CD4-positive, alpha-beta memory T cell (primary cell): Measurements from ENCODE around the gene HAUS3. TPM values are rescaled to one million over a fixed set of nuclear protein-coding genes. Genes with fewer than 3 reads are reported as not detected.

Experiments
- CTCF ChIA-PET: fragments of 350-600 bp; sonication (Branson Sonifier 250); formaldehyde crosslinking; loops from one replicate; lab custom pipeline; 2021; ENCODE audit warnings: inconsistent platforms; ENCODE audit not compliant: partially characterized antibody; lab: Charles Lee
- POLR2A ChIA-PET: fragments of 350-600 bp; sonication (Branson Sonifier 250); formaldehyde crosslinking; loops from one replicate; lab custom pipeline; 2021; ENCODE audit not compliant: partially characterized antibody; lab: Charles Lee
- DNase-seq, 5 donors: peaks; one replicate each; pipeline versions ENCODE4 v3.0.0 to v3.0.0-alpha.2; 2020 to 2022; ENCODE audit warnings: mixed read lengths in 1 of 5
- H3K27ac ChIP-seq: one replicate; pipeline ENCODE4 v1.7.0; 2013; ENCODE audit warnings: low read depth, low read length
- H3K27me3 ChIP-seq: 2 replicates; pipeline ENCODE4 v1.7.0; 2013; ENCODE audit warnings: mild to moderate bottlenecking, low read length, moderate library complexity; ENCODE audit not compliant: insufficient read depth
- H3K36me3 ChIP-seq: 2 replicates; pipeline ENCODE4 v1.7.0; 2013; ENCODE audit warnings: mild to moderate bottlenecking, low read length, moderate library complexity; ENCODE audit not compliant: insufficient read depth
- H3K4me1 ChIP-seq: 2 replicates; pipeline ENCODE4 v1.7.0; 2013; ENCODE audit warnings: mild to moderate bottlenecking, low read length, moderate library complexity; ENCODE audit not compliant: insufficient read depth
- H3K4me3 ChIP-seq, 2 donors: one replicate each; pipeline ENCODE4 v1.7.0; 2013; ENCODE audit warnings: low read length in 2 of 2, mild to moderate bottlenecking in 1 of 2
- H3K9me3 ChIP-seq, 2 donors: one replicate each; pipeline ENCODE4 v1.7.0; 2013; ENCODE audit warnings: low read length in 2 of 2, control low read depth in 1 of 2; ENCODE audit not compliant: control insufficient read depth in 1 of 2
- H3K27ac Mint-ChIP-seq, 7 donors: one replicate each; pipeline ENCODE4 v1.8.0; 2020 to 2021; ENCODE audit warnings: mixed read lengths in 7 of 7, mild to moderate bottlenecking in 6 of 7, inconsistent platforms in 3 of 7, moderate library complexity in 3 of 7
- H3K27me3 Mint-ChIP-seq, 2 donors: one replicate each; pipeline ENCODE4 v1.8.0; 2020 to 2021; ENCODE audit warnings: mixed read lengths in 2 of 2
- H3K36me3 Mint-ChIP-seq, 2 donors: one replicate each; pipeline ENCODE4 v1.8.0; 2020 to 2021; ENCODE audit warnings: mixed read lengths in 2 of 2, inconsistent platforms in 1 of 2, mild to moderate bottlenecking in 1 of 2
- H3K4me1 Mint-ChIP-seq, 4 donors: one replicate each; pipeline ENCODE4 v1.8.0; 2020 to 2021; ENCODE audit warnings: mixed read lengths in 4 of 4, mild to moderate bottlenecking in 1 of 4
- H3K4me3 Mint-ChIP-seq, 8 donors: one replicate each; pipeline ENCODE4 v1.8.0; 2020 to 2021; ENCODE audit warnings: mixed read lengths in 8 of 8, mild to moderate bottlenecking in 7 of 8, moderate library complexity in 6 of 8, inconsistent platforms in 3 of 8
- H3K9me3 Mint-ChIP-seq, 8 donors: one replicate each; pipeline ENCODE4 v1.8.0; 2020 to 2021; ENCODE audit warnings: mixed read lengths in 8 of 8, mild to moderate bottlenecking in 5 of 8, inconsistent platforms in 3 of 8, moderate library complexity in 1 of 8
- intact Hi-C: fragments of 100-400 bp; cut with micrococcal nuclease; formaldehyde crosslinking; loops from one replicate; pipeline ENCODE4 v1.15.1; 2023
- polyA plus RNA-seq, 2 donors: library from polyadenylated mRNA; unstranded; fragments of 300-500 nt; fragmentation: Illumina TruSeq; gene quantifications; one replicate each; pipeline ENCODE4 v1.2.3, GENCODE V29; 2021
- total RNA-seq, 2 experiments: library from RNA; stranded (reverse); gene quantifications; one replicate each; pipeline ENCODE4 v1.2.3, GENCODE V29; 2021

The HAUS3 gene
- total and polyA plus RNA-seq, 4 experiments from 2014 or later, result 24.8 to 43.9 (median 37.5) TPM

- no peaks in the 10 kb centered on the region for H3K27me3 ChIP-seq
- H3K36me3 ChIP-seq, result peaks cover 11% of the 10 kb centered on the region
- CTCF ChIA-PET, result no interaction called here
- H3K27ac Mint-ChIP-seq, result peak overlapping the region in 4 of 7 donors; percentile 4 to 75 (median 34)
- intact Hi-C loops, result no loop called here
- no peaks in the 10 kb centered on the region for H3K27me3 Mint-ChIP-seq
- peaks cover 48% of the 10 kb centered on the region for H3K4me1 ChIP-seq
- POLR2A ChIA-PET, result interaction anchor here (0.8 to 4.0 kb wide), 8 partner anchors 8 to 209 kb away, joined by 3 to 63 read pairs (median 4); partner anchors contain the start of genes HAUS3, POLN and RNF4
- H3K4me3 Mint-ChIP-seq, result peak overlapping the region; percentile 52 to 82 (median 68)
- no peaks in the 10 kb centered on the region for H3K9me3 ChIP-seq
- no peak for DNase-seq
- H3K9me3 Mint-ChIP-seq, result no peaks in the 10 kb centered on the region
- H3K27ac ChIP-seq, result peak overlapping the region; percentile 66
- peaks cover 7 to 15% of the 10 kb centered on the region in 2 donors for H3K36me3 Mint-ChIP-seq
- peaks cover 4 to 32% (median 9%) of the 10 kb centered on the region in 4 donors for H3K4me1 Mint-ChIP-seq
- peak overlapping the region in 1 of 2 donors; percentile 28 for H3K4me3 ChIP-seq
These were observed 17.8 kb upstream of the HAUS3 start for GRCh38 chr4:2259541-2260343.

GRCh38 chr4:2259036-2259540, 17.2 kb upstream of the HAUS3 start:
- H3K27ac Mint-ChIP-seq, result no peak overlapping the region
- peak overlapping the region in 2 of 8 donors; percentile 13 to 31 for H3K4me3 Mint-ChIP-seq
- Histone ChIP-seq H3K27ac (no peak overlapping the region), H3K4me1 (peaks cover 48% of the 10 kb centered on the region), H3K27me3 (no peaks in the 10 kb centered on the region), H3K4me3 (no peak overlapping the region), H3K36me3 (peaks cover 18% of the 10 kb centered on the region), H3K9me3 (no peaks in the 10 kb centered on the region)
- intact Hi-C loops, result no loop called here
- no peaks in the 10 kb centered on the region for H3K27me3 Mint-ChIP-seq
- ChIA-PET POLR2A (interaction anchor here (1.2 to 2.2 kb wide), 2 partner anchors 207 to 209 kb away, joined by 3 to 8 read pairs; partner anchors contain the start of gene RNF4), CTCF (no interaction called here)
- no peak for DNase-seq
- H3K4me1 Mint-ChIP-seq, result peaks cover 5 to 37% (median 14%) of the 10 kb centered on the region in 4 donors
- H3K36me3 Mint-ChIP-seq, result peaks cover 12 to 22% of the 10 kb centered on the region in 2 donors
- no peaks in the 10 kb centered on the region for H3K9me3 Mint-ChIP-seq

GRCh38 chr4:2258091-2259035, 16.4 kb upstream of the HAUS3 start:
- CTCF ChIA-PET, result no interaction called here
- peaks cover 24% of the 10 kb centered on the region for H3K36me3 ChIP-seq
- no peak overlapping the region for H3K4me3 Mint-ChIP-seq
- peaks cover 17 to 24% of the 10 kb centered on the region in 2 donors for H3K36me3 Mint-ChIP-seq
- H3K4me3 ChIP-seq, result no peak overlapping the region
- no peaks in the 10 kb centered on the region for H3K27me3 ChIP-seq
- peaks cover 5 to 30% (median 14%) of the 10 kb centered on the region in 4 donors for H3K4me1 Mint-ChIP-seq
- peak in 1 of 5 donors; percentile 24 for DNase-seq
- POLR2A ChIA-PET, result interaction anchor here (1.0 to 1.4 kb wide), 3 partner anchors 17 to 161 kb away, joined by 3 to 4 read pairs (median 4); partner anchors contain the start of gene CFAP99
- H3K27me3 Mint-ChIP-seq, result no peaks in the 10 kb centered on the region
- intact Hi-C loops, result no loop called here
- no peaks in the 10 kb centered on the region for H3K9me3 Mint-ChIP-seq
- H3K27ac ChIP-seq, result no peak overlapping the region
- peak overlapping the region in 2 of 7 donors; percentile 29 to 72 for H3K27ac Mint-ChIP-seq
- H3K4me1 ChIP-seq, result peaks cover 43% of the 10 kb centered on the region
- no peaks in the 10 kb centered on the region for H3K9me3 ChIP-seq

GRCh38 chr4:2257361-2258081, 15.6 kb upstream of the HAUS3 start:
- CTCF ChIA-PET, result no interaction called here
- peak in 1 of 5 donors; percentile 26 for DNase-seq
- intact Hi-C loops, result no loop called here
- H3K4me1 ChIP-seq, result peaks cover 35% of the 10 kb centered on the region
- POLR2A ChIA-PET, result interaction anchor here (1.0 to 1.4 kb wide), 4 partner anchors 15 to 162 kb away, joined by 3 to 4 read pairs (median 4); partner anchors contain the start of gene CFAP99
- Mint-ChIP-seq H3K27me3 (no peaks in the 10 kb centered on the region), H3K27ac (peak overlapping the region in 4 of 7 donors; percentile 59 to 83 (median 76)), H3K4me3 (no peak overlapping the region), H3K36me3 (peaks cover 17 to 27% of the 10 kb centered on the region in 2 donors), H3K4me1 (peaks cover 8 to 27% (median 14%) of the 10 kb centered on the region in 4 donors), H3K9me3 (no peaks in the 10 kb centered on the region)
- no peak overlapping the region for H3K27ac ChIP-seq
- H3K9me3 ChIP-seq, result no peaks in the 10 kb centered on the region
- no peak overlapping the region for H3K4me3 ChIP-seq
- peaks cover 29% of the 10 kb centered on the region for H3K36me3 ChIP-seq
- H3K27me3 ChIP-seq, result no peaks in the 10 kb centered on the region

GRCh38 chr4:2256781-2257191, 14.9 kb upstream of the HAUS3 start:
- Histone ChIP-seq H3K27me3 (no peaks in the 10 kb centered on the region), H3K4me1 (peaks cover 35% of the 10 kb centered on the region), H3K36me3 (peaks cover 29% of the 10 kb centered on the region), H3K9me3 (no peaks in the 10 kb centered on the region), H3K4me3 (no peak overlapping the region), H3K27ac (no peak overlapping the region)
- POLR2A ChIA-PET, result interaction anchor here (1.0 kb wide), 1 partner anchor 14 kb away, joined by 3 read pairs; no protein-coding TSS in a partner anchor
- Mint-ChIP-seq H3K27ac (peak overlapping the region in 4 of 7 donors; percentile 7 to 81 (median 50)), H3K27me3 (no peaks in the 10 kb centered on the region), H3K36me3 (peaks cover 17 to 31% of the 10 kb centered on the region in 2 donors), H3K9me3 (no peaks in the 10 kb centered on the region), H3K4me3 (peak overlapping the region in 1 of 8 donors; percentile 4), H3K4me1 (peaks cover 8 to 27% (median 12%) of the 10 kb centered on the region in 4 donors)
- DNase-seq, result peak in 1 of 5 donors; percentile 32
- intact Hi-C loops, result no loop called here
- CTCF ChIA-PET, result no interaction called here

GRCh38 chr4:2256156-2256731, 14.3 kb upstream of the HAUS3 start:
- ChIA-PET POLR2A (interaction anchor here (0.9 to 1.0 kb wide), 2 partner anchors 11 to 14 kb away, joined by 3 to 4 read pairs; no protein-coding TSS in a partner anchor), CTCF (no interaction called here)
- DNase-seq, result peak in 1 of 5 donors; percentile 31
- Mint-ChIP-seq H3K4me3 (no peak overlapping the region), H3K27me3 (no peaks in the 10 kb centered on the region), H3K9me3 (peaks cover 0 to 2% (median 0%) of the 10 kb centered on the region in 8 donors), H3K27ac (no peak overlapping the region), H3K4me1 (peaks cover 8 to 27% (median 12%) of the 10 kb centered on the region in 4 donors), H3K36me3 (peaks cover 17 to 36% of the 10 kb centered on the region in 2 donors)
- Histone ChIP-seq H3K27ac (no peak overlapping the region), H3K4me3 (no peak overlapping the region), H3K4me1 (peaks cover 35% of the 10 kb centered on the region), H3K9me3 (no peaks in the 10 kb centered on the region), H3K36me3 (peaks cover 29% of the 10 kb centered on the region), H3K27me3 (no peaks in the 10 kb centered on the region)
- intact Hi-C loops, result no loop called here
